ENCODE data around the gene MINDY2.

GRCh38 chr15:58862326-58862725, 91.2 kb downstream of the MINDY2 start:
- TF ChIP-seq POLR2A (IDR thresholded peaks at IDR 0.05; ENCODE audit: borderline replicate concordance, extremely low read depth, insufficient read depth, insufficient read length) (no peak), EZH2 (IDR thresholded peaks at IDR 0.05) (no peak)
- TF ChIP-seq, protein P1, sequence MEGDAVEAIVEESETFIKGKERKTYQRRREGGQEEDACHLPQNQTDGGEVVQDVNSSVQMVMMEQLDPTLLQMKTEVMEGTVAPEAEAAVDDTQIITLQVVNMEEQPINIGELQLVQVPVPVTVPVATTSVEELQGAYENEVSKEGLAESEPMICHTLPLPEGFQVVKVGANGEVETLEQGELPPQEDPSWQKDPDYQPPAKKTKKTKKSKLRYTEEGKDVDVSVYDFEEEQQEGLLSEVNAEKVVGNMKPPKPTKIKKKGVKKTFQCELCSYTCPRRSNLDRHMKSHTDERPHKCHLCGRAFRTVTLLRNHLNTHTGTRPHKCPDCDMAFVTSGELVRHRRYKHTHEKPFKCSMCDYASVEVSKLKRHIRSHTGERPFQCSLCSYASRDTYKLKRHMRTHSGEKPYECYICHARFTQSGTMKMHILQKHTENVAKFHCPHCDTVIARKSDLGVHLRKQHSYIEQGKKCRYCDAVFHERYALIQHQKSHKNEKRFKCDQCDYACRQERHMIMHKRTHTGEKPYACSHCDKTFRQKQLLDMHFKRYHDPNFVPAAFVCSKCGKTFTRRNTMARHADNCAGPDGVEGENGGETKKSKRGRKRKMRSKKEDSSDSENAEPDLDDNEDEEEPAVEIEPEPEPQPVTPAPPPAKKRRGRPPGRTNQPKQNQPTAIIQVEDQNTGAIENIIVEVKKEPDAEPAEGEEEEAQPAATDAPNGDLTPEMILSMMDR (IDR thresholded peaks at IDR 0.05 in 2 of 3, conservative IDR thresholded peaks at IDR 0.05 in 1 of 3; ENCODE audit: borderline replicate concordance in 1 of 3, insufficient read depth in 1 of 3, low read depth in 2 of 3, low read length in 2 of 3), result no peak
